Measurements from ENCODE around the gene DISP3. TPM values are rescaled to one million over a fixed set of nuclear protein-coding genes. Genes with fewer than 3 reads are reported as not detected.

DISP3 gene
- total and polyA plus RNA-seq, 4 donors = 0.04 to 0.18 (median 0.07) TPM; not detected in 1

DNA sequence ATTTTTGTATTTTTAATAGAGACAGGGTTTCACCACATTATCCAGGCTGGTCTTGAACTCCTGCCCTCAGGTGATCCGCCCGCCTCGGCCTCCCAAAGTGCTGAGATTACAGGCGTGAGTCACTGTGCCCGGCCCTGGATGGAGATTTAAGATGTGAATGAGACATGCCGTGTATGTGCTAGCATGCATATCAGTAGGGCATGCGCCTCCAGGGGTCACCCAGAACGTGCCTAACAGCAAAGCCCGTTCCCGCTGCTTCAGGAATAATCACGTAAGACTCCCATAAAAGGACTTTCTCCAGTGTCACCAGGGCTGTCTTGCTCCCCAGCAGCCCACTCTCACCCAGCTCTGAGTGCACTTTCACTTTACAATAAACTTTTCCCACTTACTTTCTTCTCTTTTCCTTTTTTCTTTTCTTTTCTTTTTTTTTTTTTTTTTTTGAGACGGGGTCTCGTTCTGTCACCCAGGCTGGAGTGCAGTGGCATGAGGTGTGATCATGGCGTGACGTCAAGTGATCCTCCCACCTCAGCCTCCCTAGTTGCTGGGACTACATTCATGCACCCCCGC is 46.9 kb upstream of the DISP3 start:
- WGBS, 2 donors = 72 to 85% methylated on average over 15 to 16 of the region's 16 CpGs
- no peak overlapping the region for H3K27ac ChIP-seq (ENCODE audit: low read depth in 1 of 2, low read length in 1 of 2)
- no peaks in the 10 kb centered on the region for H3K9me3 ChIP-seq (ENCODE audit: control insufficient read depth in 4 of 4, insufficient read depth in 3 of 4, low read length in 3 of 4)
- ATAC-seq (ENCODE audit: insufficient read depth, low FRiP score) = no peak
- H3K27me3 ChIP-seq (ENCODE audit: control insufficient read depth in 3 of 3, insufficient read depth in 3 of 3, low read length in 2 of 3) = no peaks in the 10 kb centered on the region
- no peak overlapping the region for H3K4me3 ChIP-seq
- H3K36me3 ChIP-seq (ENCODE audit: control insufficient read depth in 4 of 4, insufficient read depth in 4 of 4, low read length in 4 of 4) = no peaks in the 10 kb centered on the region
- H3K4me1 ChIP-seq (ENCODE audit: control insufficient read depth in 5 of 5, insufficient read depth in 5 of 5, low read length in 5 of 5) = no peaks in the 10 kb centered on the region
- DNase-seq = no peak
- no peak overlapping the region for H3K9ac ChIP-seq (ENCODE audit: insufficient read depth in 1 of 2, low read length in 2 of 2)
- no peak for TF ChIP-seq CTCF (IDR thresholded peaks at IDR 0.05; ENCODE audit: control extremely low read depth, extremely low read depth)

DNA sequence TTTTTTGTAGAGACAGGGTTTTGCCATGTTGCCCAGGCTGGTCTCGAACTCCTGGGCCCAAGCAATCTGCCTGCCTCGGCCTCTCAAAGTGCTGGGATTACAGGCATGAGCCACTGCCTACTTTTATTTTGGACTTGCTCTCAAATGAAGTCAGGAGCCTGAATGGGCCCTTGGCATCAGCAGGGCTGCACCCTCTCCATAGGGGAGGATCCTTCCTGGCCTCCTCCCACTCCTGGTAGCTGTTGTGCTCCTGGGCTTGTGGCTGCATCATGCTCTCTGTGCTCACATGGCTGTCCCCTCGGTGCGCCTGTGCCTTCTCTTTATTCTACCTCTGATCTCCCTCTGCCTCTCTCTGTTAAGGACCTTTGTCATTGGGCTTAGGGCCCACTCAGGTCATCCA is 46.4 kb upstream of the DISP3 start:
- ATAC-seq (ENCODE audit: insufficient read depth, low FRiP score) (no peak), DNase-seq (no peak)
- Histone ChIP-seq H3K36me3 (ENCODE audit: control insufficient read depth in 4 of 4, insufficient read depth in 4 of 4, low read length in 4 of 4) (no peaks in the 10 kb centered on the region), H3K9me3 (ENCODE audit: control insufficient read depth in 4 of 4, insufficient read depth in 3 of 4, low read length in 3 of 4) (no peaks in the 10 kb centered on the region), H3K27me3 (ENCODE audit: control insufficient read depth in 3 of 3, insufficient read depth in 3 of 3, low read length in 2 of 3) (no peaks in the 10 kb centered on the region), H3K27ac (ENCODE audit: low read depth in 1 of 2, low read length in 1 of 2) (no peak overlapping the region), H3K4me3 (no peak overlapping the region), H3K9ac (ENCODE audit: insufficient read depth in 1 of 2, low read length in 2 of 2) (no peak overlapping the region), H3K4me1 (ENCODE audit: control insufficient read depth in 5 of 5, insufficient read depth in 5 of 5, low read length in 5 of 5) (no peaks in the 10 kb centered on the region)
- no peak for TF ChIP-seq CTCF (IDR thresholded peaks at IDR 0.05; ENCODE audit: control extremely low read depth, extremely low read depth)
- 80 to 95% methylated on average over 4 of the region's 4 CpGs for WGBS, 2 donors

GRCh38 chr1:11434501-11434900 is 44.5 kb upstream of the DISP3 start:
- Histone ChIP-seq H3K4me3 (no peak overlapping the region), H3K4me1 (ENCODE audit: control insufficient read depth in 5 of 5, insufficient read depth in 5 of 5, low read length in 5 of 5) (no peaks in the 10 kb centered on the region), H3K27me3 (ENCODE audit: control insufficient read depth in 3 of 3, insufficient read depth in 3 of 3, low read length in 2 of 3) (no peaks in the 10 kb centered on the region), H3K36me3 (ENCODE audit: control insufficient read depth in 4 of 4, insufficient read depth in 4 of 4, low read length in 4 of 4) (no peaks in the 10 kb centered on the region), H3K9me3 (ENCODE audit: control insufficient read depth in 4 of 4, insufficient read depth in 3 of 4, low read length in 3 of 4) (peaks cover 0 to 3% (median 0%) of the 10 kb centered on the region in 4 donors), H3K9ac (ENCODE audit: insufficient read depth in 1 of 2, low read length in 2 of 2) (no peak overlapping the region), H3K27ac (ENCODE audit: low read depth in 1 of 2, low read length in 1 of 2) (no peak overlapping the region)
- no peak for TF ChIP-seq CTCF (IDR thresholded peaks at IDR 0.05; ENCODE audit: control extremely low read depth, extremely low read depth)
- 69 to 85% methylated on average over 5 of the region's 5 CpGs for WGBS, 2 donors
- DNase-seq (no peak), ATAC-seq (ENCODE audit: insufficient read depth, low FRiP score) (no peak)

- Histone ChIP-seq H3K4me1 (ENCODE audit: control insufficient read depth in 5 of 5, insufficient read depth in 5 of 5, low read length in 5 of 5) (no peaks in the 10 kb centered on the region), H3K36me3 (ENCODE audit: control insufficient read depth in 4 of 4, insufficient read depth in 4 of 4, low read length in 4 of 4) (no peaks in the 10 kb centered on the region), H3K9me3 (ENCODE audit: control insufficient read depth in 4 of 4, insufficient read depth in 3 of 4, low read length in 3 of 4) (peaks cover 0 to 3% (median 0%) of the 10 kb centered on the region in 4 donors), H3K27me3 (ENCODE audit: control insufficient read depth in 3 of 3, insufficient read depth in 3 of 3, low read length in 2 of 3) (no peaks in the 10 kb centered on the region), H3K4me3 (no peak overlapping the region), H3K9ac (ENCODE audit: insufficient read depth in 1 of 2, low read length in 2 of 2) (no peak overlapping the region), H3K27ac (ENCODE audit: low read depth in 1 of 2, low read length in 1 of 2) (no peak overlapping the region)
- TF ChIP-seq CTCF (IDR thresholded peaks at IDR 0.05; ENCODE audit: control extremely low read depth, extremely low read depth) = no peak
- WGBS, 2 donors = 84 to 90% methylated on average over 11 of the region's 11 CpGs
- ATAC-seq (ENCODE audit: insufficient read depth, low FRiP score) = no peak
- DNase-seq = no peak
Observed at GRCh38 chr1:11434926-11435325, 44.0 kb upstream of the DISP3 start.

All from lung (tissue), 12 donors.